ENCODE measurements around the gene INPP4B. TPM values are rescaled to one million over a fixed set of nuclear protein-coding genes. Genes with fewer than 3 reads are reported as not detected.
"Not testable (repeated sequence)": the region's sequence is repeated elsewhere in the genome, so short reads cannot be mapped to it uniquely, and the experiment has no call there.

The INPP4B gene
- polyA plus RNA-seq, 1 of the 3 experiments (the other 2 are of a cell fraction) = 0.08 TPM

DNA sequence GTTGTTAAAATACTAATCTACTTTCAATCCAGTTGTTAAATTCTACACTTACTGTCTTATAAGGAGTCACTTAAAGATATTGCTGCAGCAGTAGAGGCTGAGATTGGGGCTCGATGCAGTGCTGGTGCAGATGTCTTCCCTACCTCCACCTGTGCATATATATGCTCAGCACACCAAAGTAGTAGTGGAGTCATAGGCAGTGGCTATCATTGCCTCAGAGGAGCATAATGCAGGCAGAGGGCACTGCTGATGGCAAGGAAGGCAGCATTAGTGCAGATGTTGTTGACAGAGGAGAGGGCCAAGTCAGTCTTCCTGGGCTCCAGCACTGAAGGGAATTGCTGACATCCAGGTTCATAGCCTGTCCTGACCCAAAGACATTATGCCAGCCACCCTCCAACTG is 35.1 kb downstream of the INPP4B start:
- peaks cover 5% of the 10 kb centered on the region for H3F3A ChIP-seq (replicated peaks; ENCODE audit: insufficient read depth)
- H3K27ac ChIP-seq (ENCODE audit: low read depth in 2 of 2, low read length in 1 of 2) = no peak overlapping the region
- CTCF ChIA-PET = no interaction called here
- no peaks in the 10 kb centered on the region; a peak in 2 of 4 replicates for H3K4me1 ChIP-seq (ENCODE audit: control insufficient read depth in 1 of 2, insufficient read depth in 2 of 2, low read depth in 1 of 2, low read length in 1 of 2)
- H3K4me2 ChIP-seq = no peak overlapping the region
- no peaks in the 10 kb centered on the region for H3K9me3 ChIP-seq
- 77% methylated on average over 1 of the region's 1 CpG for WGBS (ENCODE audit: low lambda C conversion rate)
- no peaks in the 10 kb centered on the region for H4K20me1 ChIP-seq (ENCODE audit: insufficient read depth)
- TF ChIP-seq CHD2 (IDR thresholded peaks at IDR 0.05; ENCODE audit: low read length, partially characterized antibody) (no peak), GABPA (IDR thresholded peaks at IDR 0.05; ENCODE audit: low read depth) (no peak), ELF1 (IDR thresholded peaks at IDR 0.05) (no peak), YY1 (IDR thresholded peaks at IDR 0.05; ENCODE audit: low read depth) (no peak), NFIC (IDR thresholded peaks at IDR 0.05; ENCODE audit: borderline replicate concordance) (no peak), EZH2phosphoT487 (IDR thresholded peaks at IDR 0.05; ENCODE audit: borderline replicate concordance, low read depth) (no peak), GATA2 (CRISPR knock-in tag; IDR thresholded peaks at IDR 0.05) (no peak), NRF1 (IDR thresholded peaks at IDR 0.05; ENCODE audit: low read depth, low read length) (no peak), JUND (IDR thresholded peaks at IDR 0.05) (no peak), SIN3A (IDR thresholded peaks at IDR 0.05; ENCODE audit: borderline replicate concordance, low read depth, low read length) (no peak), TCF12 (IDR thresholded peaks at IDR 0.05) (no peak)
- TF ChIP-seq, protein P1, sequence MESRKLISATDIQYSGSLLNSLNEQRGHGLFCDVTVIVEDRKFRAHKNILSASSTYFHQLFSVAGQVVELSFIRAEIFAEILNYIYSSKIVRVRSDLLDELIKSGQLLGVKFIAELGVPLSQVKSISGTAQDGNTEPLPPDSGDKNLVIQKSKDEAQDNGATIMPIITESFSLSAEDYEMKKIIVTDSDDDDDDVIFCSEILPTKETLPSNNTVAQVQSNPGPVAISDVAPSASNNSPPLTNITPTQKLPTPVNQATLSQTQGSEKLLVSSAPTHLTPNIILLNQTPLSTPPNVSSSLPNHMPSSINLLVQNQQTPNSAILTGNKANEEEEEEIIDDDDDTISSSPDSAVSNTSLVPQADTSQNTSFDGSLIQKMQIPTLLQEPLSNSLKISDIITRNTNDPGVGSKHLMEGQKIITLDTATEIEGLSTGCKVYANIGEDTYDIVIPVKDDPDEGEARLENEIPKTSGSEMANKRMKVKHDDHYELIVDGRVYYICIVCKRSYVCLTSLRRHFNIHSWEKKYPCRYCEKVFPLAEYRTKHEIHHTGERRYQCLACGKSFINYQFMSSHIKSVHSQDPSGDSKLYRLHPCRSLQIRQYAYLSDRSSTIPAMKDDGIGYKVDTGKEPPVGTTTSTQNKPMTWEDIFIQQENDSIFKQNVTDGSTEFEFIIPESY (IDR thresholded peaks at IDR 0.05; ENCODE audit: borderline replicate concordance, low read depth) = no peak
- TF ChIP-seq, protein P2, sequence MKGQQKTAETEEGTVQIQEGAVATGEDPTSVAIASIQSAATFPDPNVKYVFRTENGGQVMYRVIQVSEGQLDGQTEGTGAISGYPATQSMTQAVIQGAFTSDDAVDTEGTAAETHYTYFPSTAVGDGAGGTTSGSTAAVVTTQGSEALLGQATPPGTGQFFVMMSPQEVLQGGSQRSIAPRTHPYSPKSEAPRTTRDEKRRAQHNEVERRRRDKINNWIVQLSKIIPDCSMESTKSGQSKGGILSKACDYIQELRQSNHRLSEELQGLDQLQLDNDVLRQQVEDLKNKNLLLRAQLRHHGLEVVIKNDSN (IDR thresholded peaks at IDR 0.05; ENCODE audit: borderline replicate concordance, low read depth) = no peak
- POLR2A ChIA-PET = no interaction called here
- no peaks in the 10 kb centered on the region for H3K27me3 ChIP-seq (ENCODE audit: insufficient read depth)
- no peak for DNase-seq
- H3K79me2 ChIP-seq (ENCODE audit: insufficient read depth) = no peaks in the 10 kb centered on the region
- H3K36me3 ChIP-seq (replicated peaks in 1 of 2; ENCODE audit: control insufficient read depth in 1 of 2, insufficient read depth in 2 of 2, low read length in 1 of 2) = no peaks in the 10 kb centered on the region
- no peaks in the 10 kb centered on the region for H3K9me2 ChIP-seq
- no peak overlapping the region for H3K4me3 ChIP-seq (ENCODE audit: low read depth in 2 of 2, low read length in 1 of 2)
- no peak overlapping the region for H3K9ac ChIP-seq
- H2AFZ ChIP-seq (ENCODE audit: low read depth) = no peak overlapping the region

DNA sequence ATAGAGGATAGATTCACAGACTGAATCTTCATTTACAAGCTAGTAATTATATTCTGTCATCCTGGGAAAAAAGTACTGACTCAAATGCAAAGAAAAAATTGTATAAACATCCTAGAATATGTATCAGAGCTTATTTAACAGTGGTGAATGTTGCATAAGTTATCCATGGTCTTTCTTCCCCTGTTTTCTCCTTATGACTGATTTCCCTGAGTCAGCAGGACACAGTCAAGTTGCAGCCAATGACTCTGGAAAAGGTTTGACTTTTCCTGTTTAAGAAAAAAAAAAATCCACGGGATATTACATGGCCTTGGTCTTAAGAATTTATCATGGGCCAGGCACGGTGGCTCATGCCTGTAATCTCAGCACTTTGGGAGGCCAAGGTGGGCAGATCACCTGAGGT is 36.5 kb downstream of the INPP4B start:
- DNase-seq = no peak
- Histone ChIP-seq H4K20me1 (ENCODE audit: insufficient read depth) (no peaks in the 10 kb centered on the region), H3K4me1 (ENCODE audit: control insufficient read depth in 1 of 2, insufficient read depth in 2 of 2, low read depth in 1 of 2, low read length in 1 of 2) (no peaks in the 10 kb centered on the region), H2AFZ (ENCODE audit: low read depth) (no peak overlapping the region), H3K4me3 (ENCODE audit: low read depth in 2 of 2, low read length in 1 of 2) (no peak overlapping the region), H3K79me2 (ENCODE audit: insufficient read depth) (no peaks in the 10 kb centered on the region), H3K36me3 (replicated peaks in 1 of 2; ENCODE audit: control insufficient read depth in 1 of 2, insufficient read depth in 2 of 2, low read length in 1 of 2) (no peaks in the 10 kb centered on the region), H3K9me2 (no peaks in the 10 kb centered on the region), H3K4me2 (no peak overlapping the region), H3K9ac (no peak overlapping the region), H3K27ac (ENCODE audit: low read depth in 2 of 2, low read length in 1 of 2) (no peak overlapping the region), H3F3A (replicated peaks; ENCODE audit: insufficient read depth) (no peaks in the 10 kb centered on the region), H3K27me3 (ENCODE audit: insufficient read depth) (no peaks in the 10 kb centered on the region), H3K9me3 (no peaks in the 10 kb centered on the region)
- POLR2A ChIA-PET = no interaction called here
- no peak for TF ChIP-seq TAF1 (IDR thresholded peaks at IDR 0.05; ENCODE audit: borderline replicate concordance, low read depth, low read length)
- no peak for TF ChIP-seq TEAD4 (IDR thresholded peaks at IDR 0.05; ENCODE audit: borderline replicate concordance, insufficient read depth)
- no peak for TF ChIP-seq GABPA (IDR thresholded peaks at IDR 0.05; ENCODE audit: low read depth)
- no peak for TF ChIP-seq NFIC (IDR thresholded peaks at IDR 0.05; ENCODE audit: borderline replicate concordance)
- no peak for TF ChIP-seq ELF1 (IDR thresholded peaks at IDR 0.05)
- no peak for TF ChIP-seq POLR2AphosphoS5 (IDR thresholded peaks at IDR 0.05; ENCODE audit: low read depth, low read length)
- no peak for TF ChIP-seq CHD2 (IDR thresholded peaks at IDR 0.05; ENCODE audit: low read length, partially characterized antibody)
- no peak for TF ChIP-seq RXRA (IDR thresholded peaks at IDR 0.05; ENCODE audit: borderline replicate concordance, low read depth)
- TF ChIP-seq, protein P3, sequence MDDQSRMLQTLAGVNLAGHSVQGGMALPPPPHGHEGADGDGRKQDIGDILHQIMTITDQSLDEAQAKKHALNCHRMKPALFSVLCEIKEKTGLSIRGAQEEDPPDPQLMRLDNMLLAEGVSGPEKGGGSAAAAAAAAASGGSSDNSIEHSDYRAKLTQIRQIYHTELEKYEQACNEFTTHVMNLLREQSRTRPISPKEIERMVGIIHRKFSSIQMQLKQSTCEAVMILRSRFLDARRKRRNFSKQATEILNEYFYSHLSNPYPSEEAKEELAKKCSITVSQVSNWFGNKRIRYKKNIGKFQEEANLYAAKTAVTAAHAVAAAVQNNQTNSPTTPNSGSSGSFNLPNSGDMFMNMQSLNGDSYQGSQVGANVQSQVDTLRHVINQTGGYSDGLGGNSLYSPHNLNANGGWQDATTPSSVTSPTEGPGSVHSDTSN (IDR thresholded peaks at IDR 0.05) = no peak
- no peak for TF ChIP-seq TCF12 (IDR thresholded peaks at IDR 0.05)
- CTCF ChIA-PET = interaction anchor here (0.5 kb wide), 1 partner anchor 434 kb away, joined by 3 read pairs; no protein-coding TSS in a partner anchor
- WGBS (ENCODE audit: low lambda C conversion rate) = 51% methylated on average over 2 of the region's 2 CpGs

DNA sequence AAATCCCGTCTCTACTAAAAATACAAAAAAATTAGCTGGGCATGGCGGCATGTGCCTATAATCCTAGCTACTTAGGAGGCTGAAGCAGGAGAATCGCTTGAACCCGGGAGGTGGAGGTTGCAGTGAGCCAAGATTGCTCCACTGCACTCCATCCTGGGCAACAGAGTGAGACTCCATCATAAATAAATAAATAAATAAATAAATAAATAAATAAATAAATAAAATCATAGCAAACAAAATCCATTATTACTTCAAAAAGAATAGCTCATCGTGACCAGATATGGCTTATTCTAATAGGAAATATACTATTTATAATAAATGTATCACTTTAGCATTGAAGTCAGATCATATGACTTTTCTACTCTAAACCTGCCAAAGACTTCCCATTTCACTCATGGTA is 42.2 kb downstream of the INPP4B start:
- H3K4me2 ChIP-seq; H3K9me2 ChIP-seq; H3K79me2 ChIP-seq (ENCODE audit: insufficient read depth); H3K27me3 ChIP-seq (ENCODE audit: insufficient read depth); H3K9me3 ChIP-seq; H3K4me3 ChIP-seq (ENCODE audit: low read depth in 2 of 2, low read length in 1 of 2); DNase-seq; H3K36me3 ChIP-seq (replicated peaks in 1 of 2; ENCODE audit: control insufficient read depth in 1 of 2, insufficient read depth in 2 of 2, low read length in 1 of 2); H2AFZ ChIP-seq (ENCODE audit: low read depth); H4K20me1 ChIP-seq (ENCODE audit: insufficient read depth); CTCF ChIA-PET; H3K9ac ChIP-seq; H3K27ac ChIP-seq (ENCODE audit: low read depth in 2 of 2, low read length in 1 of 2); H3K4me1 ChIP-seq (ENCODE audit: control insufficient read depth in 1 of 2, insufficient read depth in 2 of 2, low read depth in 1 of 2, low read length in 1 of 2); H3F3A ChIP-seq (replicated peaks; ENCODE audit: insufficient read depth); POLR2A ChIA-PET: not testable (repeated sequence)
- 88% methylated on average over 5 of the region's 5 CpGs for WGBS (ENCODE audit: low lambda C conversion rate)
